HEK293 (cell line): ENCODE results near the gene LYZL4.

Source experiments
- CTCF ChIA-PET: fragments of 350-600 bp; formaldehyde crosslinking; extraction: SDS; loops from one replicate; lab custom pipeline; 2021; ENCODE audit warnings: antibody characterized with exemption; lab: Yijun Ruan, JAX
- POLR2A ChIA-PET: fragments of 300-600 bp; formaldehyde crosslinking; extraction: SDS; loops from one replicate; lab custom pipeline; 2020; ENCODE audit warnings: antibody characterized with exemption, inconsistent platforms; lab: Yijun Ruan, JAX
- H3K27ac ChIP-seq: fragments of 200-500 bp; sonication (Bioruptor generic); 2 replicates; pipeline ENCODE4 v1.5.1; 2014; ENCODE audit warnings: low read depth, low read length, control low read depth, inconsistent platforms; ENCODE audit errors: extremely low read depth
- H3K36me3 ChIP-seq, 2 experiments: fragments of 200-500 bp in 1 of 2; sonication (Bioruptor generic) in 1 of 2; 1 replicate in 1 of 2; 2 replicates in 1 of 2; pipeline ENCODE4 v1.5.1; 2014 to 2017; ENCODE audit warnings: inconsistent platforms in 2 of 2, low read length in 2 of 2; ENCODE audit not compliant: control insufficient read depth in 2 of 2, insufficient read depth in 1 of 2
- H3K4me1 ChIP-seq: fragments of 200-500 bp; sonication (Bioruptor generic); 2 replicates; pipeline ENCODE4 v1.5.1; 2014; ENCODE audit warnings: mild to moderate bottlenecking, low read length, inconsistent platforms; ENCODE audit not compliant: control insufficient read depth, insufficient read depth
- H3K4me3 ChIP-seq: 2 replicates; pipeline ENCODE4 v1.5.1; 2011; ENCODE audit warnings: low read depth, mild to moderate bottlenecking, control low read depth, low read length, moderate library complexity
- H3K9me3 ChIP-seq: fragments of 200-500 bp; sonication (Bioruptor generic); 2 replicates; pipeline ENCODE4 v1.5.1; 2014; ENCODE audit warnings: low read depth, low read length, inconsistent platforms; ENCODE audit not compliant: control insufficient read depth, insufficient read depth
- ATF2 ChIP-seq: fragments of 450-650 bp; formaldehyde crosslinking; IDR thresholded peaks from 2 replicates; pipeline ENCODE4 v1.5.1; 2016; ENCODE audit warnings: missing biosample characterization, missing genetic modification characterization, low read depth
- KLF17 ChIP-seq: fragments of 450-650 bp; formaldehyde crosslinking; IDR thresholded peaks from 2 replicates; pipeline ENCODE4 v1.5.1; 2016; ENCODE audit warnings: missing biosample characterization, missing genetic modification characterization
- TCF7L2 ChIP-seq: IDR thresholded peaks from 2 replicates; pipeline ENCODE4 v1.6.1; 2011; ENCODE audit warnings: low read depth, mild to moderate bottlenecking, inconsistent platforms, low read length, moderate library complexity, borderline replicate concordance
- ZBTB8A ChIP-seq: fragments of 450-650 bp; formaldehyde crosslinking; IDR thresholded peaks from 2 replicates; pipeline ENCODE4 v1.5.1; 2016; ENCODE audit warnings: missing biosample characterization, missing genetic modification characterization
- ZEB2 ChIP-seq: fragments of 450-650 bp; formaldehyde crosslinking; IDR thresholded peaks from 2 replicates; pipeline ENCODE4 v1.5.1; 2016; ENCODE audit warnings: missing biosample characterization, missing genetic modification characterization
- ZFHX2 ChIP-seq: fragments of 450-650 bp; formaldehyde crosslinking; conservative IDR thresholded peaks from 2 replicates; pipeline ENCODE4 v1.5.1; 2016; ENCODE audit warnings: missing biosample characterization, missing genetic modification characterization
- ZIC2 ChIP-seq: fragments of 450-650 bp; formaldehyde crosslinking; IDR thresholded peaks from 2 replicates; pipeline ENCODE4 v1.5.1; 2016; ENCODE audit warnings: missing biosample characterization, missing genetic modification characterization
- ZNF133 ChIP-seq: fragments of 450-650 bp; formaldehyde crosslinking; IDR thresholded peaks from 2 replicates; pipeline ENCODE4 v1.5.1; 2016; ENCODE audit warnings: missing biosample characterization, missing genetic modification characterization
- ZNF155 ChIP-seq: fragments of 450-650 bp; formaldehyde crosslinking; IDR thresholded peaks from 2 replicates; pipeline ENCODE4 v1.5.1; 2016; ENCODE audit warnings: missing biosample characterization, missing genetic modification characterization
- ZNF157 ChIP-seq: fragments of 450-650 bp; formaldehyde crosslinking; IDR thresholded peaks from 2 replicates; pipeline ENCODE4 v1.5.1; 2016; ENCODE audit warnings: missing biosample characterization, missing genetic modification characterization
- ZNF175 ChIP-seq: fragments of 450-650 bp; formaldehyde crosslinking; IDR thresholded peaks from 2 replicates; pipeline ENCODE4 v1.5.1; 2016; ENCODE audit warnings: missing biosample characterization, missing genetic modification characterization
- ZNF214 ChIP-seq: fragments of 450-650 bp; formaldehyde crosslinking; IDR thresholded peaks from 2 replicates; pipeline ENCODE4 v1.5.1; 2017; ENCODE audit warnings: missing biosample characterization, mild to moderate bottlenecking, missing genetic modification characterization, borderline replicate concordance
- ZNF280D ChIP-seq: fragments of 450-650 bp; formaldehyde crosslinking; IDR thresholded peaks from 2 replicates; pipeline ENCODE4 v1.5.1; 2016; ENCODE audit warnings: missing biosample characterization, missing genetic modification characterization
- ZNF335 ChIP-seq: fragments of 450-650 bp; formaldehyde crosslinking; conservative IDR thresholded peaks from 2 replicates; pipeline ENCODE4 v1.5.1; 2016; ENCODE audit warnings: missing biosample characterization, missing genetic modification characterization
- ZNF354C ChIP-seq: fragments of 450-650 bp; formaldehyde crosslinking; IDR thresholded peaks from 2 replicates; pipeline ENCODE4 v1.5.1; 2016; ENCODE audit warnings: missing biosample characterization, missing genetic modification characterization, low read depth, borderline replicate concordance
- ZNF501 ChIP-seq: fragments of 450-650 bp; formaldehyde crosslinking; IDR thresholded peaks from 2 replicates; pipeline ENCODE4 v1.5.1; 2016; ENCODE audit warnings: missing biosample characterization, missing genetic modification characterization
- ZNF555 ChIP-seq: fragments of 450-650 bp; formaldehyde crosslinking; conservative IDR thresholded peaks from 2 replicates; pipeline ENCODE4 v1.5.1; 2017; ENCODE audit warnings: missing biosample characterization, mild to moderate bottlenecking, missing genetic modification characterization, inconsistent platforms
- ZNF596 ChIP-seq: fragments of 450-650 bp; IDR thresholded peaks from 2 replicates; pipeline ENCODE4 v1.5.0; 2018; ENCODE audit warnings: missing biosample characterization, mild to moderate bottlenecking, missing genetic modification characterization, moderate library complexity
- ZNF660 ChIP-seq: fragments of 450-650 bp; IDR thresholded peaks from 2 replicates; pipeline ENCODE4 v1.5.1; 2018; ENCODE audit warnings: missing biosample characterization, mild to moderate bottlenecking, missing genetic modification characterization
- ZNF830 ChIP-seq: fragments of 450-650 bp; IDR thresholded peaks from 2 replicates; pipeline ENCODE4 v1.5.0; 2018; ENCODE audit warnings: missing biosample characterization, missing genetic modification characterization, low read depth, mild to moderate bottlenecking, moderate library complexity
- ZSCAN23 ChIP-seq: fragments of 450-650 bp; formaldehyde crosslinking; IDR thresholded peaks from 2 replicates; pipeline ENCODE4 v1.5.1; 2016; ENCODE audit warnings: missing biosample characterization, missing genetic modification characterization

Gene LYZL4

GRCh38 chr3:42369832-42370231 is 40.6 kb downstream of the LYZL4 start:
- TF ChIP-seq ATF2 (tag by site-specific recombination) (no peak), ZNF830 (no peak), ZNF354C (tag by site-specific recombination) (no peak), ZNF157 (tag by site-specific recombination) (no peak)
- TF ChIP-seq, all 188 proteins: peak for 0
- Histone ChIP-seq H3K36me3 (no peaks in the 10 kb centered on the region), H3K9me3 (no peaks in the 10 kb centered on the region), H3K4me1 (no peaks in the 10 kb centered on the region), H3K4me3 (no peak overlapping the region), H3K27ac (no peak overlapping the region)
- POLR2A ChIA-PET = no interaction called here
- CTCF ChIA-PET = no interaction called here

- Histone ChIP-seq H3K4me1 (no peaks in the 10 kb centered on the region), H3K36me3 (no peaks in the 10 kb centered on the region), H3K4me3 (no peak overlapping the region), H3K27ac (no peak overlapping the region), H3K9me3 (no peaks in the 10 kb centered on the region)
- ChIA-PET CTCF (no interaction called here), POLR2A (no interaction called here)
- TF ChIP-seq ZEB2 (tag by site-specific recombination) (no peak), KLF17 (tag by site-specific recombination) (no peak), ZSCAN23 (tag by site-specific recombination) (no peak), ZNF335 (tag by site-specific recombination) (no peak), ZNF133 (tag by site-specific recombination) (no peak), ZNF280D (tag by site-specific recombination) (no peak), ZNF660 (tag by site-specific recombination) (no peak), ZNF155 (tag by site-specific recombination) (no peak), ZNF555 (no peak), ZBTB8A (tag by site-specific recombination) (no peak), ZNF214 (tag by site-specific recombination) (no peak), TCF7L2 (no peak), ZNF175 (tag by site-specific recombination) (no peak), ZIC2 (tag by site-specific recombination) (no peak), ZFHX2 (tag by site-specific recombination) (no peak), ZNF596 (no peak), ZNF501 (no peak)
These were observed 41.1 kb downstream of the LYZL4 start for GRCh38 chr3:42369304-42369703.
